ENCODE data around the gene PEX12. TPM values are rescaled to one million over a fixed set of nuclear protein-coding genes. Genes with fewer than 3 reads are reported as not detected.
A peak's percentile ranks its signal among the peaks of the same experiment; 100 is the strongest.
"Not testable (repeated sequence)": the region's sequence is repeated elsewhere in the genome, so short reads cannot be mapped to it uniquely, and the experiment has no call there.

The PEX12 gene
- total and polyA plus RNA-seq, 3 experiments from 2014 or later, result 2.0 to 8.5 (median 8.3) TPM

GRCh38 chr17:35578929-35579432, 610 bp upstream of the PEX12 start:
- ChIA-PET CTCF (interaction anchor here (0.8 to 2.2 kb wide), 13 partner anchors 8 to 437 kb away, joined by 3 to 7 read pairs (median 4); partner anchors contain the start of gene AP2B1), POLR2A (interaction anchor here (0.8 to 1.8 kb wide), 13 partner anchors 8 to 418 kb away, joined by 3 to 25 read pairs (median 5); partner anchors contain the start of genes AP2B1, SLFN5 and TAF15)
- peak overlapping the region; percentile 88 to 99 (median 97) for H3K4me3 Mint-ChIP-seq
- no peaks in the 10 kb centered on the region for H3K27me3 ChIP-seq (ENCODE audit: insufficient read depth, low read length, poor library complexity, severe bottlenecking)
- DNase-seq, result no peak
- no peaks in the 10 kb centered on the region for H3K9me3 ChIP-seq (ENCODE audit: low read length)
- peaks cover 15% of the 10 kb centered on the region for H3K4me1 ChIP-seq (ENCODE audit: insufficient read depth, low read length)
- peaks cover 5% of the 10 kb centered on the region for H3K36me3 ChIP-seq (ENCODE audit: insufficient read depth, low read length)
- peaks cover 0 to 30% (median 5%) of the 10 kb centered on the region in 3 donors for H3K36me3 Mint-ChIP-seq
- no peaks in the 10 kb centered on the region for H3K9me3 Mint-ChIP-seq
- H3K27ac Mint-ChIP-seq, result peak overlapping the region; percentile 95 to 100 (median 99)
- H3K4me1 Mint-ChIP-seq, result peaks cover 23 to 29% (median 26%) of the 10 kb centered on the region in 3 donors
- H3K27me3 Mint-ChIP-seq, result no peaks in the 10 kb centered on the region
- H3K4me3 ChIP-seq (ENCODE audit: low read length), result peak overlapping the region; percentile 85
- peak overlapping the region; percentile 90 for H3K27ac ChIP-seq (ENCODE audit: low read depth, low read length)

- Histone ChIP-seq H3K36me3 (ENCODE audit: insufficient read depth, low read length) (peaks cover 5% of the 10 kb centered on the region), H3K4me3 (ENCODE audit: low read length) (peak overlapping the region; percentile 85), H3K27ac (ENCODE audit: low read depth, low read length) (peak overlapping the region; percentile 90), H3K4me1 (ENCODE audit: insufficient read depth, low read length) (peaks cover 15% of the 10 kb centered on the region), H3K9me3 (ENCODE audit: low read length) (no peaks in the 10 kb centered on the region), H3K27me3 (ENCODE audit: insufficient read depth, low read length, poor library complexity, severe bottlenecking) (no peaks in the 10 kb centered on the region)
- CTCF ChIA-PET, result interaction anchor here (1.0 to 2.2 kb wide), 6 partner anchors 11 to 436 kb away, joined by 3 to 7 read pairs (median 4); no protein-coding TSS in a partner anchor
- Mint-ChIP-seq H3K9me3 (no peaks in the 10 kb centered on the region), H3K27ac (peak overlapping the region; percentile 95 to 100 (median 99)), H3K36me3 (peaks cover 0 to 35% (median 5%) of the 10 kb centered on the region in 3 donors), H3K4me3 (peak overlapping the region; percentile 88 to 99 (median 97)), H3K4me1 (peaks cover 23 to 29% (median 26%) of the 10 kb centered on the region in 3 donors), H3K27me3 (no peaks in the 10 kb centered on the region)
- POLR2A ChIA-PET, result interaction anchor here (0.8 to 1.8 kb wide), 10 partner anchors 9 to 364 kb away, joined by 3 to 25 read pairs (median 6); partner anchors contain the start of genes AP2B1, SLFN14, SLFN5 and TAF15
- no peak for DNase-seq
These were observed 558 bp downstream of the PEX12 start for GRCh38 chr17:35577830-35578196.

- H3K27me3 Mint-ChIP-seq, result no peaks in the 10 kb centered on the region
- peaks cover 25 to 38% (median 26%) of the 10 kb centered on the region in 3 donors for H3K4me1 Mint-ChIP-seq
- DNase-seq, result no peak
- Histone ChIP-seq H3K4me1 (ENCODE audit: insufficient read depth, low read length) (peaks cover 15% of the 10 kb centered on the region), H3K27ac (ENCODE audit: low read depth, low read length) (no peak overlapping the region), H3K4me3 (ENCODE audit: low read length) (no peak overlapping the region), H3K27me3 (ENCODE audit: insufficient read depth, low read length, poor library complexity, severe bottlenecking) (no peaks in the 10 kb centered on the region), H3K36me3 (ENCODE audit: insufficient read depth, low read length) (peaks cover 5% of the 10 kb centered on the region), H3K9me3 (ENCODE audit: low read length) (no peaks in the 10 kb centered on the region)
- CTCF ChIA-PET, result interaction anchor here (0.9 kb wide), 1 partner anchor 21 kb away, joined by 3 read pairs; no protein-coding TSS in a partner anchor
- no peaks in the 10 kb centered on the region for H3K9me3 Mint-ChIP-seq
- POLR2A ChIA-PET, result no interaction called here
- H3K36me3 Mint-ChIP-seq, result peaks cover 0 to 38% (median 5%) of the 10 kb centered on the region in 3 donors
- peak overlapping the region in 3 of 7 donors; percentile 27 to 48 (median 46) for H3K4me3 Mint-ChIP-seq
- H3K27ac Mint-ChIP-seq, result peak overlapping the region; percentile 12 to 99 (median 68)
These were observed 2.6 kb downstream of the PEX12 start for GRCh38 chr17:35575759-35576158.

- Histone ChIP-seq H3K9me3 (ENCODE audit: low read length) (no peaks in the 10 kb centered on the region), H3K27me3 (ENCODE audit: insufficient read depth, low read length, poor library complexity, severe bottlenecking) (no peaks in the 10 kb centered on the region), H3K4me1 (ENCODE audit: insufficient read depth, low read length) (peaks cover 23% of the 10 kb centered on the region), H3K36me3 (ENCODE audit: insufficient read depth, low read length) (no peaks in the 10 kb centered on the region), H3K27ac (ENCODE audit: low read depth, low read length) (no peak overlapping the region), H3K4me3 (ENCODE audit: low read length) (no peak overlapping the region)
- Mint-ChIP-seq H3K36me3 (peaks cover 0 to 20% (median 1%) of the 10 kb centered on the region in 3 donors), H3K4me1 (peaks cover 30 to 42% (median 36%) of the 10 kb centered on the region in 3 donors), H3K27me3 (no peaks in the 10 kb centered on the region), H3K4me3 (peak overlapping the region; percentile 62 to 99 (median 75)), H3K9me3 (no peaks in the 10 kb centered on the region), H3K27ac (peak overlapping the region in 5 of 8 donors; percentile 25 to 82 (median 75))
- POLR2A ChIA-PET, result interaction anchor here (0.7 kb wide), 1 partner anchor 359 kb away, joined by 3 read pairs; no protein-coding TSS in a partner anchor
- DNase-seq, result no peak
- CTCF ChIA-PET, result no interaction called here
These were observed 9.0 kb downstream of the PEX12 start for GRCh38 chr17:35569405-35569804.

GRCh38 chr17:35568561-35568960, 9.8 kb downstream of the PEX12 start:
- peaks cover 0 to 15% (median 1%) of the 10 kb centered on the region in 3 donors for H3K36me3 Mint-ChIP-seq
- peak overlapping the region; percentile 84 to 99 (median 94) for H3K27ac Mint-ChIP-seq
- no peaks in the 10 kb centered on the region for H3K9me3 Mint-ChIP-seq
- peak in 1 of 5 donors; percentile 3 for DNase-seq
- H3K36me3 ChIP-seq (ENCODE audit: insufficient read depth, low read length), result no peaks in the 10 kb centered on the region
- H3K4me1 Mint-ChIP-seq, result peaks cover 30 to 42% (median 36%) of the 10 kb centered on the region in 3 donors
- ChIA-PET CTCF (interaction anchor here (0.6 to 1.6 kb wide), 3 partner anchors 10 to 179 kb away, joined by 3 read pairs; no protein-coding TSS in a partner anchor), POLR2A (interaction anchor here (0.6 to 1.1 kb wide), 3 partner anchors 10 to 398 kb away, joined by 3 to 4 read pairs (median 3); partner anchors contain the start of gene PEX12)
- H3K4me3 Mint-ChIP-seq, result peak overlapping the region; percentile 80 to 99 (median 97)
- peak overlapping the region; percentile 90 for H3K4me3 ChIP-seq (ENCODE audit: low read length)
- peak overlapping the region; percentile 73 for H3K27ac ChIP-seq (ENCODE audit: low read depth, low read length)
- H3K4me1 ChIP-seq (ENCODE audit: insufficient read depth, low read length), result peaks cover 23% of the 10 kb centered on the region
- H3K27me3 Mint-ChIP-seq, result peaks cover 0 to 4% of the 10 kb centered on the region in 2 donors
- no peaks in the 10 kb centered on the region for H3K27me3 ChIP-seq (ENCODE audit: insufficient read depth, low read length, poor library complexity, severe bottlenecking)
- H3K9me3 ChIP-seq (ENCODE audit: low read length), result no peaks in the 10 kb centered on the region

GRCh38 chr17:35566968-35567367, 11.4 kb downstream of the PEX12 start:
- Histone ChIP-seq H3K4me1 (ENCODE audit: insufficient read depth, low read length) (peaks cover 23% of the 10 kb centered on the region), H3K4me3 (ENCODE audit: low read length) (no peak overlapping the region), H3K27me3 (ENCODE audit: insufficient read depth, low read length, poor library complexity, severe bottlenecking) (no peaks in the 10 kb centered on the region), H3K36me3 (ENCODE audit: insufficient read depth, low read length) (no peaks in the 10 kb centered on the region), H3K27ac (ENCODE audit: low read depth, low read length) (peak overlapping the region; percentile 73), H3K9me3 (ENCODE audit: low read length) (no peaks in the 10 kb centered on the region)
- peaks cover 3 to 6% of the 10 kb centered on the region in 2 donors for H3K27me3 Mint-ChIP-seq
- H3K4me3 Mint-ChIP-seq, result peak overlapping the region; percentile 69 to 99 (median 96)
- ChIA-PET CTCF (interaction anchor here (0.8 to 1.0 kb wide), 2 partner anchors 12 to 25 kb away, joined by 3 to 5 read pairs; partner anchors contain the start of gene PEX12), POLR2A (interaction anchor here (0.7 kb wide), 2 partner anchors 517 to 868 kb away, joined by 3 to 4 read pairs; no protein-coding TSS in a partner anchor)
- peak overlapping the region in 7 of 8 donors; percentile 16 to 87 (median 56) for H3K27ac Mint-ChIP-seq
- H3K36me3 Mint-ChIP-seq, result peaks cover 0 to 12% (median 1%) of the 10 kb centered on the region in 3 donors
- peaks cover 30 to 42% (median 36%) of the 10 kb centered on the region in 3 donors for H3K4me1 Mint-ChIP-seq
- no peaks in the 10 kb centered on the region for H3K9me3 Mint-ChIP-seq
- no peak for DNase-seq

- H3K36me3 ChIP-seq (ENCODE audit: insufficient read depth, low read length); H3K27ac ChIP-seq (ENCODE audit: low read depth, low read length); H3K9me3 ChIP-seq (ENCODE audit: low read length); H3K9me3 Mint-ChIP-seq; H3K4me1 ChIP-seq (ENCODE audit: insufficient read depth, low read length); POLR2A ChIA-PET; H3K27me3 ChIP-seq (ENCODE audit: insufficient read depth, low read length, poor library complexity, severe bottlenecking); H3K36me3 Mint-ChIP-seq; DNase-seq; H3K4me3 ChIP-seq (ENCODE audit: low read length); H3K27ac Mint-ChIP-seq: not testable (repeated sequence)
- H3K4me1 Mint-ChIP-seq, result peaks cover 9 to 13% (median 11%) of the 10 kb centered on the region in 3 donors
- peaks cover 15 to 22% of the 10 kb centered on the region in 2 donors for H3K27me3 Mint-ChIP-seq
- peak overlapping the region in 1 of 7 donors; percentile 51 for H3K4me3 Mint-ChIP-seq
- CTCF ChIA-PET, result interaction anchor here (1.3 kb wide), 1 partner anchor 24 kb away, joined by 3 read pairs; no protein-coding TSS in a partner anchor
These were observed 15.2 kb downstream of the PEX12 start for GRCh38 chr17:35563181-35563580.

- Histone ChIP-seq H3K27ac (ENCODE audit: low read depth, low read length) (peak within 1 kb of the TSS; percentile 43), H3K4me3 (ENCODE audit: low read length) (no peak within 1 kb of the TSS), H3K27me3 (ENCODE audit: insufficient read depth, low read length, poor library complexity, severe bottlenecking) (no peaks in the 10 kb centered on the region), H3K36me3 (ENCODE audit: insufficient read depth, low read length) (no peaks in the 10 kb centered on the region), H3K9me3 (ENCODE audit: low read length) (no peaks in the 10 kb centered on the region), H3K4me1 (ENCODE audit: insufficient read depth, low read length) (no peaks in the 10 kb centered on the region)
- ChIA-PET CTCF (no interaction called here), POLR2A (interaction anchor here (0.8 kb wide), 1 partner anchor 17 kb away, joined by 3 read pairs; the partner anchor contains the start of gene PEX12)
- H3K4me3 Mint-ChIP-seq, result no peak within 1 kb of the TSS
- no peaks in the 10 kb centered on the region for H3K9me3 Mint-ChIP-seq
- no peak for DNase-seq
- peak within 1 kb of the TSS in 1 of 8 donors; percentile 17 for H3K27ac Mint-ChIP-seq
- H3K36me3 Mint-ChIP-seq, result no peaks in the 10 kb centered on the region
- no peaks in the 10 kb centered on the region for H3K4me1 Mint-ChIP-seq
- H3K27me3 Mint-ChIP-seq, result peaks cover 15 to 22% of the 10 kb centered on the region in 2 donors
These were observed 17.7 kb downstream of the PEX12 start, which contains the start of gene SLFN14 for GRCh38 chr17:35560703-35561102. Gene SLFN14, minus strand, starts transcription at chr17:35560819. Its CDS starts 2,757 bp downstream, at chr17:35558062.

All from CD8-positive, alpha-beta memory T cell (primary cell).